ENCODE results near the gene PSMD4. TPM values are rescaled to one million over a fixed set of nuclear protein-coding genes. Genes with fewer than 3 reads are reported as not detected.

PSMD4 gene
- total RNA-seq, 2 experiments from 2014 or later = 57.2 TPM

DNA sequence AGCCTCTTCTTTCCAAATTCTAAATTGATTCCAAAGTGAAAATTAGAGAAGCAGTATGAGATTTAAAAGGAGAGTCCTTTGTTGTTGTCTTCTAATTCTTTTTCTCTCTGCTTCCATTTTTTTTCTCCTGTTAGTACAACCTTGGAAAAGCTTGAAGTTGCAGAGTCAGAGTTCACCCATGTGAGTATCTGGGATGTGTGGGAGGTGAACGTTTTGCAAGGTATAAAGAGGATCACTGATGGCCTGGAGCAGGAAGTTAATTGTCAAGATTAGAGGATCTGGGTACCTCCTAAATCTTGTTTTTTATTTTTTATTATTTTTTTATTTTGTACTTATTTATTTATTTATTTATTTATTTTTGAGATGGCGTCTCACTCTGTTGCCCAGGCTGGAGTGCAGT is 7.7 kb upstream of the PSMD4 start:
- no peak for DNase-seq
- peaks cover 72% of the 10 kb centered on the region for H3K36me3 Mint-ChIP-seq (ENCODE audit: low read depth)
- Histone ChIP-seq H3K4me3 (ENCODE audit: low read length) (no peak overlapping the region), H3K27ac (ENCODE audit: low read depth in 1 of 2, low read length in 2 of 2) (no peak overlapping the region), H3K9me3 (ENCODE audit: control insufficient read depth in 1 of 2, insufficient read depth in 1 of 2, low read length in 2 of 2) (no peaks in the 10 kb centered on the region), H3K36me3 (ENCODE audit: insufficient read depth, low read length) (peaks cover 61% of the 10 kb centered on the region), H3K27me3 (ENCODE audit: control insufficient read depth in 1 of 2, insufficient read depth in 2 of 2, low read length in 2 of 2) (no peaks in the 10 kb centered on the region), H3K4me1 (ENCODE audit: insufficient read depth, low read length) (no peaks in the 10 kb centered on the region)
- TF ChIP-seq, protein P1, sequence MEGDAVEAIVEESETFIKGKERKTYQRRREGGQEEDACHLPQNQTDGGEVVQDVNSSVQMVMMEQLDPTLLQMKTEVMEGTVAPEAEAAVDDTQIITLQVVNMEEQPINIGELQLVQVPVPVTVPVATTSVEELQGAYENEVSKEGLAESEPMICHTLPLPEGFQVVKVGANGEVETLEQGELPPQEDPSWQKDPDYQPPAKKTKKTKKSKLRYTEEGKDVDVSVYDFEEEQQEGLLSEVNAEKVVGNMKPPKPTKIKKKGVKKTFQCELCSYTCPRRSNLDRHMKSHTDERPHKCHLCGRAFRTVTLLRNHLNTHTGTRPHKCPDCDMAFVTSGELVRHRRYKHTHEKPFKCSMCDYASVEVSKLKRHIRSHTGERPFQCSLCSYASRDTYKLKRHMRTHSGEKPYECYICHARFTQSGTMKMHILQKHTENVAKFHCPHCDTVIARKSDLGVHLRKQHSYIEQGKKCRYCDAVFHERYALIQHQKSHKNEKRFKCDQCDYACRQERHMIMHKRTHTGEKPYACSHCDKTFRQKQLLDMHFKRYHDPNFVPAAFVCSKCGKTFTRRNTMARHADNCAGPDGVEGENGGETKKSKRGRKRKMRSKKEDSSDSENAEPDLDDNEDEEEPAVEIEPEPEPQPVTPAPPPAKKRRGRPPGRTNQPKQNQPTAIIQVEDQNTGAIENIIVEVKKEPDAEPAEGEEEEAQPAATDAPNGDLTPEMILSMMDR (IDR thresholded peaks at IDR 0.05) = no peak
- H3K27me3 Mint-ChIP-seq = no peaks in the 10 kb centered on the region
- no peak overlapping the region for H3K27ac Mint-ChIP-seq
- ChIA-PET POLR2A (interaction anchor here (1.0 kb wide), 1 partner anchor 47 kb away, joined by 3 read pairs; no protein-coding TSS in a partner anchor), CTCF (no interaction called here)
- H3K4me1 Mint-ChIP-seq (ENCODE audit: low read depth) = peaks cover 4% of the 10 kb centered on the region
- intact Hi-C loops (cut with DNase I, micrococcal nuclease) = no loop called here
- H3K9me3 Mint-ChIP-seq = no peaks in the 10 kb centered on the region
- H3K4me3 Mint-ChIP-seq = no peak overlapping the region
- no peak for ATAC-seq (ENCODE audit: poor library complexity)

DNA sequence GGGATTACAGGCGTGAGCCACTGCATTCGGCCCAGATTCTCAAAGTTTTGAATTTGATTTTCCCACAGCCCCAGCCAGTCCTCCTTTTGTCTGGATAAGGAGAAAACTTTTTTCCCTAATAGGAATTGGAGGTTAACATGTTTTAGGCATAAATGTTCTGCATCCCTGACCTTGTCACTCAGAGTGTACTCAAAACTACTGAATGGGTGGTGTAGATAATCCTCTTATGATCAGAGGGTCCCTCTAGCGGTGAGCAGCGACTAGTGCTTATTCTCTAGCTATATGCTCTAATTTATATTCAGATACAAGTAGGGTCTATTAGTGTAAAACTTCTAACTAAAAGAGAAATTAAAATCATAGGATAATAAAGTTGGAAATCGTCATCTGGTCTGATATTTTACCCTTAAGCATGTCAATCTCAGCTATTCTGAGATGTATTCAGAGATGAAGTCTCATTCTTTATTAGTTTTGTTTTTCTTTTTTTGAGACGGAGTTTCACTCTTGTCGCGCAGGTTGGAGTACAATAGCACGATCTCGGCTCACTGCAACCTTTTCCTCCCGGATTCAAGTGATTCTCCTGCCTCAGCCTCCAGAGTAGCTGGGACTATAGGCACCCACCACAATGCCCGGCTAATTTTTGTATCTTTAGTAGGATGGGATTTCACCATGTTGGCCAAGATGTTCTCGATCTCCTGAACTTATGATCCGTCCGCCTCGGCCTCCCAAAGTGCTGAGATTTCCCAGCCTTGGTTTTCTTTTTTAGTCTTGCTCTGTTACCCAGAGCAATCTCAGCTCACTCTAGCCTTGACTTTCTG is 2.7 kb upstream of the PSMD4 start:
- peaks cover 4% of the 10 kb centered on the region for H3K27me3 Mint-ChIP-seq

DNA sequence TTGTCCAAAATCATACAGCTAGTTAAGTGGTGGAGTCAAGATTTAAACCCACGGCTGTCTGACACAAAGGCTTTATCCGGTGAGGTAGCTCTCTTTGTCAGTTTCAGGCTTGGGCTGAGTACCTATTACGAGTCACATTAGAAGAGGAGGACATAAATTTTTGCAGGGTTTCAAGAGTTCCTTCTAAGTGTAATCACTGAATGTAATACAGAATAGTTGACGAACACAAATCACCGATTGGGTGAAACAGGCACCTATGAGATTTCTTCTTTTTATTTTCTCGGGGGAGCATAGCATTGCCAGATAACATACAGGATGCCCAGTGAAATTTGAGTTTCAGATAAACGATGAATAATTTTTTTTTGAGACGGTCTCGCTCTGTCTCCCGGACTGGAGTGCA is 847 bp downstream of the PSMD4 start:
- Histone ChIP-seq H3K27me3 (ENCODE audit: control insufficient read depth in 1 of 2, insufficient read depth in 2 of 2, low read length in 2 of 2) (no peaks in the 10 kb centered on the region), H3K4me3 (ENCODE audit: low read length) (peak overlapping the region; percentile 87), H3K27ac (ENCODE audit: low read depth in 1 of 2, low read length in 2 of 2) (peak overlapping the region; percentile 55 to 67), H3K9me3 (ENCODE audit: control insufficient read depth in 1 of 2, insufficient read depth in 1 of 2, low read length in 2 of 2) (no peaks in the 10 kb centered on the region), H3K36me3 (ENCODE audit: insufficient read depth, low read length) (peaks cover 6% of the 10 kb centered on the region), H3K4me1 (ENCODE audit: insufficient read depth, low read length) (peaks cover 21% of the 10 kb centered on the region)
- POLR2A ChIA-PET = interaction anchor here (1.4 to 1.8 kb wide), 5 partner anchors 26 to 155 kb away, joined by 4 to 30 read pairs (median 7); partner anchors contain the start of genes PI4KB, VPS72 and ZNF687
- Mint-ChIP-seq H3K27me3 (peaks cover 4% of the 10 kb centered on the region), H3K9me3 (no peaks in the 10 kb centered on the region), H3K36me3 (ENCODE audit: low read depth) (peaks cover 20% of the 10 kb centered on the region), H3K4me3 (peak overlapping the region; percentile 98), H3K27ac (peak overlapping the region; percentile 94), H3K4me1 (ENCODE audit: low read depth) (peaks cover 36% of the 10 kb centered on the region)
- ATAC-seq (ENCODE audit: poor library complexity) (no peak), DNase-seq (peak in 1 of 14 experiments; percentile 23)
- TF ChIP-seq, protein P1 (IDR thresholded peaks at IDR 0.05) = no peak
- intact Hi-C loops (cut with DNase I, micrococcal nuclease) = loop anchor here (2.0 to 10.0 kb wide), 2 partner anchors 143 to 241 kb away; partner anchors contain the start of gene PSMB4 (in 1 of the 2)
- CTCF ChIA-PET = interaction anchor here (1.4 kb wide), 1 partner anchor 59 kb away, joined by 4 read pairs; no protein-coding TSS in a partner anchor

More for the DNA sequence above, 2.7 kb upstream of the PSMD4 start:
- DNase-seq = peak; percentile 38 to 86 (median 57)
- no peak overlapping the region for H3K27ac ChIP-seq (ENCODE audit: low read depth in 1 of 2, low read length in 2 of 2)
- peaks cover 25% of the 10 kb centered on the region for H3K4me1 Mint-ChIP-seq (ENCODE audit: low read depth)
- peak overlapping the region; percentile 4 for H3K27ac Mint-ChIP-seq
- TF ChIP-seq, protein P1 (IDR thresholded peaks at IDR 0.05) = peak; percentile 90
- no peaks in the 10 kb centered on the region for H3K9me3 Mint-ChIP-seq
- peaks cover 23% of the 10 kb centered on the region for H3K36me3 ChIP-seq (ENCODE audit: insufficient read depth, low read length)
- H3K36me3 Mint-ChIP-seq (ENCODE audit: low read depth) = peaks cover 33% of the 10 kb centered on the region
- intact Hi-C loops (cut with DNase I, micrococcal nuclease) = loop anchor here (1.0 to 10.0 kb wide), 4 partner anchors 56 to 237 kb away; no protein-coding TSS in a partner anchor
- H3K4me1 ChIP-seq (ENCODE audit: insufficient read depth, low read length) = peaks cover 16% of the 10 kb centered on the region
- H3K27me3 ChIP-seq (ENCODE audit: control insufficient read depth in 1 of 2, insufficient read depth in 2 of 2, low read length in 2 of 2) = no peaks in the 10 kb centered on the region
- ChIA-PET POLR2A (interaction anchor here (0.7 to 1.2 kb wide), 6 partner anchors 30 to 227 kb away, joined by 3 to 8 read pairs (median 7); partner anchors contain the start of genes PSMB4, TNFAIP8L2, VPS72 and ZNF687), CTCF (interaction anchor here (0.6 to 2.2 kb wide), 18 partner anchors 10 to 181 kb away, joined by 3 to 16 read pairs (median 4); partner anchors contain the start of genes PSMB4, VPS72 and ZNF687)
- ATAC-seq (ENCODE audit: poor library complexity) = peak; percentile 53
- H3K4me3 ChIP-seq (ENCODE audit: low read length) = no peak overlapping the region
- H3K9me3 ChIP-seq (ENCODE audit: control insufficient read depth in 1 of 2, insufficient read depth in 1 of 2, low read length in 2 of 2) = no peaks in the 10 kb centered on the region
- H3K4me3 Mint-ChIP-seq = peak overlapping the region; percentile 48
